ENCODE measurements around the gene VWA5B1. TPM values are rescaled to one million over a fixed set of nuclear protein-coding genes. Genes with fewer than 3 reads are reported as not detected.
"Not testable (repeated sequence)": the region's sequence is repeated elsewhere in the genome, so short reads cannot be mapped to it uniquely, and the experiment has no call there.

VWA5B1 gene
- total RNA-seq, 2 donors from 2014 or later = 0.22 TPM; not detected in 1

DNA sequence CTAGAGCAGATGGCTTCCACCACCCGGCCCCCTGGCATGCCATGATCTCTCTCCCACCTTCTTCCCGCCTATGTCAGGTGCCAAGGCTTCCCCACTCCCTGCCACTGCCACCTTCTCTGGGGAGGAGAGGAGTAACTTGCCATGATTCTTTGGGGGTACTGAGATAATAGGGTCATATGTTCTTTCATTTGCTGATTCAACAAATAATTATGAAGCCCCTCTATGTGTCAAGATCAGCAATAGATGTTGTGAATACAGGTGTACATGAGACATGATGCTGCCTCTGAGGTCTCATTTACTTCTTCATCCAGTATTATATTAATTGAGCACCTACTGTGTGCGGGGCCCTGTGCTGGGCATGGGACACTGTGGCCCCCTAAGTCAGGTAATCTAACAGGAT, 6.0 kb upstream of the VWA5B1 start:
- DNase-seq (no peak), ATAC-seq (replicated peaks in 1 of 2) (no peak)
- Mint-ChIP-seq H3K36me3 (ENCODE audit: insufficient read depth in 2 of 2) (no peaks in the 10 kb centered on the region), H3K4me3 (no peak overlapping the region), H3K27ac (no peak overlapping the region), H3K27me3 (ENCODE audit: low read depth) (peaks cover 59% of the 10 kb centered on the region), H3K4me1 (ENCODE audit: low read depth) (no peaks in the 10 kb centered on the region), H3K9me3 (peaks cover 0 to 4% of the 10 kb centered on the region in 2 donors)

GRCh38 chr1:20285510-20285909, 5.2 kb upstream of the VWA5B1 start:
- Mint-ChIP-seq H3K27ac (no peak overlapping the region), H3K27me3 (ENCODE audit: low read depth) (peaks cover 68% of the 10 kb centered on the region), H3K4me1 (ENCODE audit: low read depth) (no peaks in the 10 kb centered on the region), H3K36me3 (ENCODE audit: insufficient read depth in 2 of 2) (no peaks in the 10 kb centered on the region), H3K9me3 (peaks cover 0 to 4% of the 10 kb centered on the region in 2 donors), H3K4me3 (no peak overlapping the region)
- ATAC-seq (replicated peaks in 1 of 2) (no peak), DNase-seq (no peak)

- not testable (repeated sequence) for DNase-seq; H3K27ac Mint-ChIP-seq; H3K4me3 Mint-ChIP-seq; H3K36me3 Mint-ChIP-seq (ENCODE audit: insufficient read depth in 2 of 2); ATAC-seq (replicated peaks in 1 of 2); H3K9me3 Mint-ChIP-seq
- H3K27me3 Mint-ChIP-seq (ENCODE audit: low read depth) = peaks cover 75% of the 10 kb centered on the region
- peaks cover 14% of the 10 kb centered on the region for H3K4me1 Mint-ChIP-seq (ENCODE audit: low read depth)
These were observed 3.0 kb upstream of the VWA5B1 start for GRCh38 chr1:20287696-20288095.

DNA sequence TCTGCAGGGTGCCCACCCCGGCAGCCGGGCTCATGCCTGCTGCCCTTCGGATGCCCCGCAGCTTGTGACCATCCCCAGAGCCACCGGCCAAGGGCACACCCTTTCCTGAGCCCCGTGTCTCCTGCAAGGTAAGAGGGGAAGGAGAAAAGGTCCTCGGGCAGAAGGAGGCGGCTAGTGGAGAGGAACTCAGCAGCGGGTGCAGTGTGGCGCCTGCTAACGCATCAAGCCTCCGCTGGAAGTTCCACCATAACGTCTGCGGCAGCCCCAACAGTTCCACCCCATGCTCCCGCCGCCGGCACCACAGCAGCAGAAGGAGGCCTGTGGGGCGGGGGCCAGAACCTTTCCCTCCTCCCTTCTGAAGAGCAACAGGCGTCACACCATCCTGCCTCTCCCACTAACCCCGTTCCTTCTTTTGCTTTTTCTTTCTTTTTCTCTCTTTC, 990 bp downstream of the VWA5B1 start:
- Mint-ChIP-seq H3K4me3 (peak overlapping the region; percentile 26 to 66), H3K4me1 (ENCODE audit: low read depth) (peaks cover 14% of the 10 kb centered on the region), H3K36me3 (ENCODE audit: insufficient read depth in 2 of 2) (no peaks in the 10 kb centered on the region), H3K27ac (no peak overlapping the region), H3K27me3 (ENCODE audit: low read depth) (peaks cover 69% of the 10 kb centered on the region), H3K9me3 (no peaks in the 10 kb centered on the region)
- peak; percentile 7 to 10 for DNase-seq
- ATAC-seq (replicated peaks in 1 of 2) = peak; percentile 29 to 32

DNA sequence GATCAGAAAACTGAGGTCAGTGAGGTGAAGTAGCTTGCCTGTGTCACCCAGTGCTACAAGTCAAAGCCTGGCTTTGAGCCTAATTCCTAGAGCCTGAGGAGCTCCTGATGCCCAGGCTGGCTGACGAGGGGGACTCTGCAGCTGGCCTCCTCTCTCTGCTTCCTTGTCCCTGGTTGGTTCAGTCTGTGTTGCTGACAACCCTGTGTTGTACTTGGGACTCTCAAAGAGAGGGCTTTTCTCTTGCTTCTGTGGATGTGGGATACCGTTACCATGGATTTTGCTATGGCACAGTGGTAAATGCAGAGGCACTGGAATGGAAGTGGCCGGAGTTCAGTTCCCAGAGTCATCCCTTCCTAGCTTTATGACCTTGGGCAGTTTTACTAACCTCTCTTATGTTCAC, 8.0 kb downstream of the VWA5B1 start:
- Mint-ChIP-seq H3K4me1 (ENCODE audit: low read depth) (no peaks in the 10 kb centered on the region), H3K4me3 (no peak overlapping the region), H3K27me3 (ENCODE audit: low read depth) (peaks cover 30% of the 10 kb centered on the region), H3K27ac (no peak overlapping the region), H3K36me3 (ENCODE audit: insufficient read depth in 2 of 2) (no peaks in the 10 kb centered on the region), H3K9me3 (no peaks in the 10 kb centered on the region)
- ATAC-seq (replicated peaks in 1 of 2) (no peak), DNase-seq (no peak)

GRCh38 chr1:20301463-20302107, 10.9 kb downstream of the VWA5B1 start:
- ATAC-seq (replicated peaks in 1 of 2) = no peak
- Mint-ChIP-seq H3K27me3 (ENCODE audit: low read depth) (peaks cover 30% of the 10 kb centered on the region), H3K27ac (no peak overlapping the region), H3K9me3 (no peaks in the 10 kb centered on the region), H3K4me1 (ENCODE audit: low read depth) (no peaks in the 10 kb centered on the region), H3K4me3 (no peak overlapping the region), H3K36me3 (ENCODE audit: insufficient read depth in 2 of 2) (no peaks in the 10 kb centered on the region)
- DNase-seq = no peak

GRCh38 chr1:20302108-20302471, 11.4 kb downstream of the VWA5B1 start:
- Mint-ChIP-seq H3K4me3 (no peak overlapping the region), H3K27ac (no peak overlapping the region), H3K36me3 (ENCODE audit: insufficient read depth in 2 of 2) (no peaks in the 10 kb centered on the region), H3K9me3 (no peaks in the 10 kb centered on the region), H3K27me3 (ENCODE audit: low read depth) (peaks cover 28% of the 10 kb centered on the region), H3K4me1 (ENCODE audit: low read depth) (no peaks in the 10 kb centered on the region)
- no peak for DNase-seq
- no peak for ATAC-seq (replicated peaks in 1 of 2)

- Mint-ChIP-seq H3K4me3 (no peak overlapping the region), H3K36me3 (ENCODE audit: insufficient read depth in 2 of 2) (no peaks in the 10 kb centered on the region), H3K4me1 (ENCODE audit: low read depth) (no peaks in the 10 kb centered on the region), H3K27me3 (ENCODE audit: low read depth) (peaks cover 26% of the 10 kb centered on the region), H3K27ac (no peak overlapping the region), H3K9me3 (no peaks in the 10 kb centered on the region)
- no peak for ATAC-seq (replicated peaks in 1 of 2)
- no peak for DNase-seq
These were observed 16.4 kb downstream of the VWA5B1 start for GRCh38 chr1:20307026-20307425.

DNA sequence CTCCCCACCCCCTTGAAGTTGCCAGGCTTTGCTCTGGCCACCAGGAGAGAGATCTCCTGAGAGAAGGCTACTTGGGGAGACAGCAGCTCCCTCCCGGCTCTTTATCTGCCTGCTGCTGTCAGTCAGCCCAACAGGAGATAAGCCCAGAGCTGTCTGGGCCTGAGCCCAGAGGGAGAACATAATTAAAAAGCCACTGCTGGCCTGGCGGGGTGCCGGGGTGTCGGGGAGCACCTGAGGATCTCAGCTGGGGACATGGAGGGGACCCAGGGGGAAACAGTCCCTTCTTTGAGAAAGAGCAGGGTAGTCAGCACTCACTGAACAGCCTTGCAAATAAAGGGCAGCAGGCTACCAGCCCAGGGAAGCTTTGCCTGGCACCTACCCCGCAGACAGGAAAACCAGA, 17.9 kb downstream of the VWA5B1 start:
- H3K27me3 Mint-ChIP-seq (ENCODE audit: low read depth) = peaks cover 16% of the 10 kb centered on the region
- ATAC-seq (replicated peaks in 1 of 2) (no peak), DNase-seq (no peak)
- H3K4me3 Mint-ChIP-seq = no peak overlapping the region
- no peaks in the 10 kb centered on the region for H3K4me1 Mint-ChIP-seq (ENCODE audit: low read depth)
- no peaks in the 10 kb centered on the region for H3K36me3 Mint-ChIP-seq (ENCODE audit: insufficient read depth in 2 of 2)
- H3K9me3 Mint-ChIP-seq = no peaks in the 10 kb centered on the region
- H3K27ac Mint-ChIP-seq = no peak overlapping the region

DNA sequence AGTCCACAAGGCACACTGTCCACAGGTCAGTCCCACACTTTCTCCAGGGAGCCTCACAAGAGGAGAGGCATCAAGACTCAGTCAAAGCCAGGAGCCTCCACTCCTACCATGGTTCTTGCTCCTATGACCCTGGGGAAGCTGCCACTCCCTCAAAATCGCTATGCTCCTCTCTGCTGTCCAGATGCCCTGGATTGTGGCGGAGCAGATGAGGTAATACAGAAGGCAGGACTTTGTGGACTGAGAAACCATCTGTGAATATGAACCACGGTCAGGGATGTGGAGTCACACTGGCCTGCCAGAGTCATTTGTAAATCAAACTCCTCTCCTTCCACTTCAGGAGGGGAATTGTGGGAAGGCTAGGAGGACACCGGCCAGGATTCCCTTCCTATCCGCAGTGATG, 20.6 kb downstream of the VWA5B1 start:
- DNase-seq = no peak
- ATAC-seq (replicated peaks in 1 of 2) = no peak
- Mint-ChIP-seq H3K27me3 (ENCODE audit: low read depth) (peaks cover 16% of the 10 kb centered on the region), H3K4me3 (no peak overlapping the region), H3K4me1 (ENCODE audit: low read depth) (no peaks in the 10 kb centered on the region), H3K36me3 (ENCODE audit: insufficient read depth in 2 of 2) (no peaks in the 10 kb centered on the region), H3K9me3 (no peaks in the 10 kb centered on the region), H3K27ac (no peak overlapping the region)

- H3K36me3 Mint-ChIP-seq (ENCODE audit: insufficient read depth in 2 of 2) = no peaks in the 10 kb centered on the region
- no peaks in the 10 kb centered on the region for H3K9me3 Mint-ChIP-seq
- peaks cover 18% of the 10 kb centered on the region for H3K27me3 Mint-ChIP-seq (ENCODE audit: low read depth)
- no peaks in the 10 kb centered on the region for H3K4me1 Mint-ChIP-seq (ENCODE audit: low read depth)
- no peak overlapping the region for H3K27ac Mint-ChIP-seq
- H3K4me3 Mint-ChIP-seq = no peak overlapping the region
- DNase-seq (no peak), ATAC-seq (replicated peaks in 1 of 2) (no peak)
These were observed 21.6 kb downstream of the VWA5B1 start for GRCh38 chr1:20312310-20312709.

DNA sequence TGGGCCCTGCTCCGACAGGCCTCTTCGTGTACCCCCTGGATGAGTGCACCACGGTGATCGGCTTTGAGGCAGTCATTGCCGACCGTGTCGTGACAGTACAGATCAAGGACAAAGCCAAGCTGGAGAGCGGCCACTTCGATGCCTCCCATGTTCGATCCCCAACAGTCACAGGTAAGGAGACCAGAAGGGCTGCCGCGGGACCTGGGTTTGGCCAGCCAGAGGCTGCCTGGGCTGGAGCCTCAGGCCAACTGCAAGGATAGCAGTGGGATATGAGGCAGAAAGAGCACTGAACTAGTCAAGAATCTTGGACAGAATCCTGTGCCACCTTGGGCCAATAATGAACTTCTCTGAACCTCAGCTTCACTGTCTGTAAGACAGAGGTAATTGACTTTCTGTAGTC, 22.1 kb downstream of the VWA5B1 start:
- Mint-ChIP-seq H3K4me1 (ENCODE audit: low read depth) (no peaks in the 10 kb centered on the region), H3K27ac (no peak overlapping the region), H3K9me3 (no peaks in the 10 kb centered on the region), H3K4me3 (no peak overlapping the region), H3K27me3 (ENCODE audit: low read depth) (peaks cover 18% of the 10 kb centered on the region), H3K36me3 (ENCODE audit: insufficient read depth in 2 of 2) (no peaks in the 10 kb centered on the region)
- no peak for ATAC-seq (replicated peaks in 1 of 2)
- no peak for DNase-seq

DNA sequence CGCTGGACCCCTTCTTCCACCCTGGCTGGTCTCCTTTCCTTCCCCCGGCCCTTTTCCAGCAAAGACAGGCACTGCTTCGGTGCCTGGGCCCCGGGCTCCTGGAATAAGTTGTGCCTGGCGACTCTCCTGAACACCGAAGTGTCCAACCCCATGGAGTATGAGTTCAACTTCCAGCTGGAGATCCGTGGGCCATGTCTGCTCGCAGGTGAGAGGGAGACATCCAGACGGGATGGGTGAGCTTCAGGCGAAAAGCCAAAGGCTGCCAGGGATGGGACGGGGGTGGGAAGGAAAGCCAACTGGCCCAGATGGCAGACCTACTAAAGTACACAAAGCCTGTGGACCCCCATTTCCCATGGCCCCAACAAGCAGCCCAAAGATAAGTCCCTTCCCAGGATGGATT, 26.8 kb downstream of the VWA5B1 start:
- ATAC-seq (replicated peaks in 1 of 2) (no peak), DNase-seq (no peak)
- Mint-ChIP-seq H3K27ac (no peak overlapping the region), H3K36me3 (ENCODE audit: insufficient read depth in 2 of 2) (no peaks in the 10 kb centered on the region), H3K4me1 (ENCODE audit: low read depth) (peaks cover 19% of the 10 kb centered on the region), H3K27me3 (ENCODE audit: low read depth) (peaks cover 37% of the 10 kb centered on the region), H3K4me3 (no peak overlapping the region), H3K9me3 (no peaks in the 10 kb centered on the region)

- ATAC-seq (replicated peaks in 1 of 2) (no peak), DNase-seq (no peak)
- Mint-ChIP-seq H3K27me3 (ENCODE audit: low read depth) (peaks cover 37% of the 10 kb centered on the region), H3K36me3 (ENCODE audit: insufficient read depth in 2 of 2) (no peaks in the 10 kb centered on the region), H3K27ac (no peak overlapping the region), H3K4me1 (ENCODE audit: low read depth) (peaks cover 30% of the 10 kb centered on the region), H3K4me3 (no peak overlapping the region), H3K9me3 (no peaks in the 10 kb centered on the region)
These were observed 27.8 kb downstream of the VWA5B1 start for GRCh38 chr1:20318521-20318920.

Data from activated T-cell treated with anti-CD3 and anti-CD28 coated beads, Interleukin-2, amount 50 U/mL, for 72 hours (primary cell).